Measurements from ENCODE around the gene RFPL2.
"Not testable (repeated sequence)": the region's sequence is repeated elsewhere in the genome, so short reads cannot be mapped to it uniquely, and the experiment has no call there.

Gene RFPL2

DNA sequence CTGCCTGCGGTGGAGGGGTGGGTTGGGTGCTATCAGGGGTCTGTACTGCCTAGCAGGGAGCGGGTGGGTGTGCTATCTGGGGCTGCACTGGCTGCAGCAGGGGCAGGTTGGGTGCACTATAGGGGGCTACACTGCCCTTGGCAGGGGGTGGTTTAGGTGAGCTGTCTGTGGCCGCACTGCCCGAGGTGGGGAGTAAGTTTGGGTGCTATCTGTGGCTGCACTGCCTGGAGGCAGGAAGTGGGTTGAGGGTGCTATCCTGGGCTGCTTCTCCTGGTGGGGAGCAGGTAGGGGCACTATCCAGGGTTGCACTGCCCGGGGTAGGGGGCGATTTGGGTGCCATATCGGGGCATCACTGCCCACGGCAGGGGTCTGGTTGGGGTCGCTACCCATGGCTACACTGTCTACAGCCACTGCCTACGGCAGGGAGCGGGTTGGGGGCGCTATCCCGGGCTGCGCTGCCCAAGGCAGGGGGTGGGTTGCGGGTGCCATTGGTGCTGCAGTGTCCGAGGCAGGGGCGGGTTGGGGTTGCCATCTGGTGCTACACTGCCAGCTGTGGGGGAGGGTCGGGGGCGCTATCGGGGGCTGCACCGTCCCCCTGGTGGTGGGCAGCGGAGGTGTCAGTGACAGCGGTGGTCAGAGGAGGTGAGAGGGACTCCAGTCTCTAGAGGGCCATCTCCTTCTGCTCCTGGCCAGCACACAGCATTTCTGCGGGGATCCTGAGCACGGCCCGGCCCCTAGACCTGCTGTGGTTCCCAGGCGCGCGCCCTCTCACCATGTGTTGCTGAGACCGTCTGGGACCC lies 1.3 kb upstream of the RFPL2 start:
- DNase-seq: no peak

DNA sequence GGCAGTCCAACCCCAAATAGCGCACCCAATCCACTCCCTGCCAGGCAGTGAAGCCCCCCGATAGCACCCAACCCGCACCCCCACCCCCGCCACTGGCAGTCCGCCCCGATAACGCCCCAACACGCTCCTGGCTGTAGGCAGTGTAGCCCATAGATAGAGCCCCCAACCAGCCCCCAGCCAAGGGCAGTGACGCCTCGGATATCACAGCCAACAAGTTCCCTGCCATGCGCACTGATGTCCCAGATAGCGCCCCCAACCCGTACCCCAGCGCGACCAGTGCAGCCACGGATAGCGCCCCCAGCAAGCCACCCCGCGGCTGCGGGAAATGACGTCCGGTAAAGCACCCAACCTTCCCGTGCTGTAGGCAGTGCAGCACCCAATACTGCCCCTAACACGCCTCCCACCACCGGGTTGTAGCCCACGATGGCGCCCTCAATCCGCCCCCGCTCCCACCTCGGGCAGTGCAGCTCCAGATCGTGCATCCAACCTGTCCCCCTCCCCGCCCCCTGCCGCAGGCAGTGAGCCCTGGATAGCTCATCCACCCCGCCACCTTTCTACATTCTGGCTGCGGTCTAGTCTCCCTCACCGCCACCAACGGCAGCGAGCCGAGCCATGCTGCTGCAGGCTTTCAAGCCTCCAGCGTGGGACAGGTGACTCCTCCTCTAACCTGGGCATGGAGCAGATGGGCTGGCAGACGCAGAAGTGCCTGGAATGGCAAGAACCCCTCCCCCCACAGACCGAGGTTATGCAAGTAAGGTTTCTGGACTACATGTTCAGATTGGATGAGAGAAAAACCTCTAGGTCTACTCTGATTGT lies 625 bp downstream of the RFPL2 start:
- no peak for DNase-seq

DNA sequence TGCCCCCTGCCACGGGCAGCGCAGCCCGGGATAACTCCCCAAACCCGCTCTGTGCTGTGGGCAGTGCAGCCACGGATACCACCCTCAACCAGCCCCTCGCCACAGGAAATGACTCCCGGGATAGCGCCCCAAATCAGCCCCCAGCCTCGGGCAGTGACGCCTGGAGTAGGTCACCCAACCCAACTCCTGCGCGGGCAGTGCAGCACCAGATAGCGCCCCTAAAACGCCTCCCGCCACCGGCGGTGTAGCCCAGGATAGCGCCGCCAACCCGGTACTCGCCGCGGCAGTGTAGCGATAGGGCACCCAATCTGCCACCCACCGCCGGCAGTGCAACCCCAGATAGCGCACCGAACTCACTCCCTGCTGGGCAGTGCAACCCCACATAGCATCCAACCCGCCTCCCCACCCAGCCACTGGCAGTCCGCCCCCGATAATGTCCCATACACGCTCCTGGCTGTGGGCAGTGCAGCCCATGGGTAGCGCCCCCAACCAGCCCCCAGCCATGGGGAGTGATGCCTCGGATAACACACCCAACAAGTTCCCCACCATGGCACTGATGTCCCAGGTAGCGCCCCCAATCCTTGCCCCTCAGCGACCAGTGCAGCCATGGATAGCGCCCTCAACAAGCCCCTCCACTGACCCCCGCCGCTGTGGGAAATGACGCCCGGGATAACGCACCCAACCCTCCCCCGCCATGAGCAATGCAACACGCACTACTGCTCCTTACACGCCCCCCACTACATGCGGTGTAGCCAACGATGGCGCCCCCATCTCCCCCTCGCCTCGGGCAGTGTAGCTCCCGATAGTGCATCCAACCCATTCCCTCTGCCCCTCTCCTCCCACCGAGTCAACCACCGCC lies 1.5 kb downstream of the RFPL2 start:
- no peak for DNase-seq

- peak; percentile 36 to 73 for DNase-seq
Measured at GRCh38 chr22:32202539-32203180, 2.2 kb downstream of the RFPL2 start.

- no peak for DNase-seq
Measured at GRCh38 chr22:32202161-32202538, 2.7 kb downstream of the RFPL2 start.

DNA sequence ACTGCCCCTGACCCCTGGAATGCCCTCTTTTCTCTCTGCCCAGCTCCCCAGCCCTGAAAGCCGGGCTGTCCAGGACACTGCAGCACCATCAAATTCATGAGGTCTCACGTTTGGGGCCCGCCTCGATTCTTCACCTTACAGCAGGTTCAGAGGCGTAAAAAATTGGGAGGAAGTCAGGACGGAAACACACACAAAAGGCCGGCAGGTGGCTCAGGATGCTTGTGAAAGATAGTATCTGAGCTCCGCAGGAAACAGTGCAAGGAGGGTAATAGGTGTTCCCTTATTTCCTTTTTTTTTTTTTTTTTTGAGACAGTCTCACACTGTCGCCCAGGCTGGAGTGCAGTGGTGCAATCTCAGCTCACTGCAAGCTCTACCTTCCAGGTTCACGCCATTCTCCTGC lies 4.1 kb downstream of the RFPL2 start:
- no peak for DNase-seq

DNA sequence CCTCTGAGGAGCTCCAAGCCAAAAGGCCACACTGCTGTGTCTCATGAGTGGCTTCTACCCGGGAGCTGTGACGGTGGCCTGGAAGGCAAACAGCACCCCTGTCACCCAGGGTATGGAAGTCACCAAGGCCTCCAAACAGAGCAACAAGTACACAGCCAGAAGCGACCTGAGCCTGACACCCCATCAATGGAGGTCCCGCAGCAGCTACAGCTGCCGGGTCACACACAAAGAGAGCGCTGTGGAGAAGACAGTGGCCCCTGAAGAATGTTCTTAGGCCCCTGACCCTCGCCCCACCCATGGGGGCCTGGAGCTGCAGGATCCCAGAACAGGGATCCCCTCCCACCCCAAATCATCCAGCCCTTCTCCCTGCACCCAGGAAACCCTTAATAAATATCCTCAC lies 4.9 kb downstream of the RFPL2 start:
- no peak for DNase-seq

DNA sequence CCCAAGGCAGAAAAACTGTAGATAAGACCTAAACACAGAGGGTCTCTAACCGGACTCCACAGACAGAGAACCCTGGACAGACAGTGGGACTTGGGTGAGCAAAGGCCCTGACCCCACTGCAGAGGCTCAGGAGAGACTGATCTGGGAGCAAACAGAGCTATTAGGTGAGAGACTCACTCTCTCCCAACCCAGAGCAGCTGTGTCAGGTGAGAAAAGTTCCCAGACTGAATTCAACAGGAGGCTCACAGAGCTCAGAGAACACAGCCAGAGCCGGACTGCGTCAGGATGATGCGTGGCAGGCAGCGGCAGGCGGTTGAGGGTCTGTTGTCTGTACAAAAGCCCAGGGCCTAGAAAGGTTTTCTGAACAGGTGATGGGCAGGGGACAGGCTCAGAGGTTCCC lies 5.5 kb downstream of the RFPL2 start:
- no peak for DNase-seq

- DNase-seq: not testable (repeated sequence)
Measured at GRCh38 chr22:32197553-32198226, 7.2 kb downstream of the RFPL2 start.

GRCh38 chr22:32195900-32196299 lies 9.0 kb downstream of the RFPL2 start:
- DNase-seq: not testable (repeated sequence)

DNA sequence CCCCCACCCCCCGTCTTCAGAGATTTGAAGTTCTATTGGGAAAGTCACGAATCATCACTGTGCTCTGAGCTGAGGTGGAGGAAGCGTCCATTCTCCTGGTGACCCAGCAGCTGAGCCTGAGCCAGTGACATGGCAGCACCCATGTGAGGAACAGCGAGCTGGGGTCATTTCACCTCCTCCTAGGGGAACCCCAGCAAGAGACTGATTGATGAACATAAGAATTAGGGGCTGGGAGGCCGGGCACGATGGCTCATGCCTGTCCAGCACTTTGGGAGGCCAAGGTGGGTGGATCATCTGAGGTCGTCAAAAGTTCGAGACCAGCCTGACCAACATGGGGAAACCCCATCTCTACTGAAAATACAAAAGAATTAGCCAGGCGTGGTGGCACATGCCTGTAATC lies 11.5 kb downstream of the RFPL2 start:
- not testable (repeated sequence) for DNase-seq

DNA sequence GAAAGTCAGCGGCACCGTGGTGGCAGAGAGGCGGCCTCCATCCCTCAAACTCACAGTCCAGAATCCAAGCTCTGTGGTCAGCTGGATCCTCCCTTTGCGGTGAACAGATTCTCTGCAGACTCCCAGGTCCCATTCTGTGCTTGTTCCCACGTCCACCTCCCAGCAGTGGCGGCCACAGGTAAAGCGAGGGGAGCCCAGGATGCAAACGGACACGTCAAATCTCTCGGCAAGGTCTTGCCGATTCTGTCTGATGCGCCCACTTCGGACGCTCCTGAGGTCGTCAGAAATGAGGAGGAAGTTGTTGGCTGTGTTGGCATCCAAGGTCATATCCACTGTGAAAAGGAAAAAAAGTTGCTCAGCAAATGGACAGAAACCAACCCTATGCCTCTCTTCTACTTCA lies 13.9 kb downstream of the RFPL2 start:
- not testable (repeated sequence) for DNase-seq

GRCh38 chr22:32185821-32186220 lies 19.1 kb downstream of the RFPL2 start:
- DNase-seq: no peak

GRCh38 chr22:32183625-32184024 lies 21.2 kb downstream of the RFPL2 start:
- DNase-seq: no peak

DNA sequence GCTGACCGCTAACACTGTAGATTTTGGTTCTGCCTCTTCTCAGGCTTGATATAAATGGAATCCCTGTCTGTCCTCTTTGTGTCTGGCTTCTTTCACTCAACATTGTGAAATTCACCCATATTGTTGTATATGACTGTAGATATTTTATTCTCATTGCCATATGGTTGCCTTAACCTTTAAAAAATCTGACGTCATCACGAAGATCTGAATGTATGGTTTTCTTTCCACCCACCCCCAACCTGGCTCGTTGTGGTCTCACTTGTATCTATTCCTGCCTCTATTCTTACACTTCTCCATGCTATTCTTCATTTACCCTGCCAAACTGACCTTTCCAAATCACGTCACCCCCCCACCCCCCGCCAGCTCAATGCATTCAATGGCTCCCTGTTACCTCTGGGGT lies 23.8 kb downstream of the RFPL2 start:
- DNase-seq: no peak

DNA sequence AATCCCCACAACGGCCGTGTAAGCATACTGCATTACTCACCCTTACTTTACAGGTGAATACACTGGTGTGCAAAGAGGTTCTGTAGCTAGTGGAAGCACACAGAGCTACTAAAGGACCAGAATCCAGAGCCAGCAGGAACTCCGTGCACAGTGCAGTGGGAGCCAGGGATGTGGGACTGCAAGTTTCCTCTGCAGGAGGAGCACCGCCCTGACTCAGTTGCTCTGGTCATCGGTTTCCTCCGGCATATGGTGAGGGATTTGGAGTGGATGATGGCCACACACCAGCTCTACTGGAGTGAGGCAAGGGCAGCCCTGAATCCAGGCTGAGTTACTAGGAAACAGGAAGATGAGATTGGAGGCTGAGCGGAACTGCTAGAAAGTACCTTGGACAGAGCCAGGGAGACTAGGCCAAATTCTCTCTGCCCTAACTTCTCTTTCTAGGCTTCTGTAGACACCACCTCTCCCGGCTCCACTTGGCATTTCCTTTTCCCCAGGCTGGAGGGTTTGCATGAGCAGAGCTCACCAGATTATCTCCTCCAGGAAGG lies 27.6 kb downstream of the RFPL2 start:
- DNase-seq: peak; percentile 3 to 4

- DNase-seq: no peak
Measured at GRCh38 chr22:32175683-32176644, 28.9 kb downstream of the RFPL2 start.

DNA sequence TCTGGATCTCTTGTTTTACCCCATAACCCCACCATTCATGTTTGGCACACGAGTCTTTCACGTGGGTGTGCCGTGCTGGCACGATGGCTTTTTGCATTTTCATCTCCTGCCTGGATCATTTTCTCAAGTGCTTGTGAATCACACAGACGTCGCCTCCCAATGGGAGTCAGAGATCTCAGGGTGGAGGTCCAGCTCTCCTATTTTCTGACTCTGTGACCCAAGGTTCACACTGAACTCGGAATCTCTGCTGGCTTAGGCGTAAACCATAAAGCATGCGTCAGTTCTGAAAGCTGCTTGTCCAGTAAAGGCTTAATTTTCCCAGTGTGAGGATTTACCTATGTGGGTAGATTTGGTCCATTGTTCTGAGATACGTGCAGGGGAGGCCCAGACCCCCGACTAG lies 29.8 kb downstream of the RFPL2 start:
- no peak for DNase-seq

GRCh38 chr22:32165681-32166080 lies 39.2 kb downstream of the RFPL2 start:
- no peak for DNase-seq

DNA sequence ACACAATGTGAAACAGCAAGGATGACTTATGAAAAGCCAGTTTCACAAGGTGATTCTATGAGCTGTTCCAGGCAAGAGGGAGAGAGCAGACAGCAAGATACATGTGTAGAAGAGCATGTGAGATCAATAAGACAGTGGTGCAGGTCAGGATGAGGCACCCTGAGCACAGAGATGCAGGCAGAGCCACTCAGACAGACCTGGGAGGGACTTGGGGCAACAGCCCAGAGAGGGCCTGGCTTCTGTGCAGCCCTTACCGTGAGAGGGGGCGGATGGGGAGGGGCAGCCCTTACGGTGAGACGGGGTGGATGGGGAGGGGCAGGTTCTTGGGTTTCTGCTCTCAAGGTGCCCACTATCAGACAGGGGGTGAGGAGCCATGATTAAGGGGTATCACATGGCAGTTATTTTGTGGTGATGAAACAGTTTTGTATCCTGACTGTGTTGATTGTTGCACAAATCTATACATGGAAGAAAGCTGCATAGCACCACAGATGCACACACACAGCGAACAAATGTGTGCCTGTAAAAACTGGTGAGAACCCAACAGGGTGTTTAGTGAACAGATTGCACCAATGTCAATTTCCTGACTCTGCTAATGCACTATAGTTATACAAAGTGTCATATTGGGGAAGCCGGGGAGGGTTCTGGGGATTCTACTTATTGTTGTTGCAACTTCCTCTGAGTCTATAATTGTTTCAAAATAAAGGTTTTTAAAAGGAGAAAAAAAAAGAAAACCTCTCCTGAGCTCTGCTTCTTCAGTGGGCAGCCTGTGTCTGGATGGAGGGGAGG lies 40.6 kb downstream of the RFPL2 start:
- peak; percentile 85 to 88 for DNase-seq

All from AML-193 (cell line).